Measurements from ENCODE around the gene OR6K6.

The OR6K6 gene

GRCh38 chr1:158803678-158804077, 49.2 kb downstream of the OR6K6 start:
- DNase-seq: no peak

Data from NCI-H82 (cell line).